ENCODE results near the gene GALNT4.

GALNT4 gene

DNA sequence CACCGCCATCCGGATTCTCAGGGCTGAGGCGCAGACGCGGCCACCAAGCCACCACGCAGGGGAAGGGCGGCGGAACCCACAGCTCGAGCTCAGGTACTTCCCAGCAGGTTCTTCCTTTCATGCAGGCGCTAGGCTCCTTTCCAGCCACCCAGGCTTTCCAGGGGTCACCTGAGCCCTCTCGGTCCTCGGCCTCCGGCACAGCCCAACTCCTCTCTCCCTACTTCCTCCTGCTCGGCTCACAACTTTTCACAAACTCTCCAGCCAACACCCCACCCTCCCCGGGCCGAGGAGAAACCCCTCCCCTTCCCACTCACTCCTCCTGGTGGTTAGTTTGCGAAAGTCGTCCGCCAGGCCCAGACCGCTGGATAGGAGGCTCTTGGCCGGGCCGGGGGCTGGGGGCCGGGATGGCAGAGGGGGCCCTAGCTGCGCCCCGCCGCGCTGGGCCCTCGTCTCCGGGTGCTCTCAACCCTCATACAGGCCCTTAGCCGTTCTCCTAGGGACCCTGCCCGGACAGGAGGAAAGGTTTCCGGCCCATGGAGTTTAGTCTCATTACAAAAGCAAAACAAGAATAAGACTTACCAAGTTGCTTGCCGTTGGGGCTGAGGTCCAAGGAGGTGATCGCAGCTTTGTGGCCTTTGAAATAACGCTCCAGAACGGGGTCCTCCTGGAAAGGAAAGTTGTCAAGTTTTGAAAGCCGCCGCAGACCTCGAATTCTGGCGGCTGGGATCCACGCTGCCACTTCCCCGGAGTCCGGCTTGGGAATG is at the start of gene GALNT4:
Gene GALNT4 (minus strand): TSS at position 256 of the 764 bp plus-strand sequence. CDS start 247 bp downstream, at position 9.
- DNase-seq = peak; percentile 44

DNA sequence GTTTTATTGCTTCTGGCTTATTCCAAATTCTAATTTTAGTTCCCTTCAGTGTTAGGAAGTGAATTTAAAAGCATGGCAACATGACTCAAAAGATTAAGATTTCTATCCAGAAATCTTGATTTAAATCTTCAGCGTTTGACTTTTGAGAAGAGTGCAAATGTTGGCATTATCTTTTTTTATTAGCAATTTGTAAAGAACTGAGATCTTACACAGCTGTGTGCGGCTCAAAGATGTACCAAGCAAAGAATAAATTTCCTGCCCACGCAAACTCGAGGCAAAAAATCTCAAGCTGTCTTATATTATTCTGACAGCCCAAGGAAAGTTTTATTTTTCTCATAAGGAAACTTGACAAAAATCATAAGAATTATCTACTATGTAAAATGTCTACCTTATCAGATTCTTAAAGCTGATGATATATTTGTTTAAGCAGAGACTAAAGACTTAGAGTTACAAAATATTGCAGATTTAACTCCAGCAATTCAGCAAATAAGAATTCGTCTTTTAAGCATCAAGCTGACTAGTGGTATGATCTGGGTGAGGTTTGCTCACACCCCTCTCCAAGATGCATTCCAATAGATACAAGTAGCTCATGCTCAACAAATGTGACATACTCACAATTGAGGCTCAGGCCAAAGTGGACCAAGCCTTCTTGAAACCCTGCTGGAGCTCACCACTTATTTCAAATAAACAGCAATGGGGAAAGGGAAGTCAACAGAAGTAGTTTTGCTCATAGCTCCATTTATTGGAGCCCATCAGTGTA is 48.6 kb upstream of the GALNT4 start:
- no peak for DNase-seq

DNA sequence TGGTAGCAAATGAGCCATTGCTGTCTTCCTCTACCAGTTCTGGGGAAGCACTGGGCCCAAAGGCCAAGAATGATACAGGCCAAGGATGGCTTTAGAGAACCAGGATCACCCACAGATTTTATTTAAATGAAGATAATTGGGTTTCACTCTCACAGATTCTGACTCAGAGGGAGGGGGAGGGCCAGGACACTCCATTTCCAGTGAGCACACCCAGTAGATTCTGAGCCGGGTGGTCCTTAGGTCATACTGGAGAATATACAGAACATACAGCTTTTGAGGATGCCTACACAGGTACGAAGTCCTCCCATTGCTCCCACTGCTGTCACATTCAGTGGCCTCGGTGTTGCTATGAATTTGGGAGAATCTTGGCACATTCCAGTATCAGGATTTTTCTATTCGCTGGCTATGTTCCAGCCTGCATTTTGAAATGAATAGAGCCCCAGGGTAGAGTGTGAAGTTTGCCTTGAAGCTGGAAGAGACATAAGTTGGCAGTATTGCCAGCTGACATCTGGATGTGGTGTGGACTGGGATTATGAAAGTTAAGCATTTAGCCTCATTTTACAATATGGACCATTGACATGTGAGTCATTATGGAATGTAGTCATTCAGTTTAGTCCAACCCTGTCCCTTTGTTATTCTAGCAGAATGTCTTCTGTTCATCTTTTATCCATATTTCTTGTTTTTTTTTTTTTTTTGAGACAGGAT is 47.0 kb upstream of the GALNT4 start:
- no peak for DNase-seq

DNA sequence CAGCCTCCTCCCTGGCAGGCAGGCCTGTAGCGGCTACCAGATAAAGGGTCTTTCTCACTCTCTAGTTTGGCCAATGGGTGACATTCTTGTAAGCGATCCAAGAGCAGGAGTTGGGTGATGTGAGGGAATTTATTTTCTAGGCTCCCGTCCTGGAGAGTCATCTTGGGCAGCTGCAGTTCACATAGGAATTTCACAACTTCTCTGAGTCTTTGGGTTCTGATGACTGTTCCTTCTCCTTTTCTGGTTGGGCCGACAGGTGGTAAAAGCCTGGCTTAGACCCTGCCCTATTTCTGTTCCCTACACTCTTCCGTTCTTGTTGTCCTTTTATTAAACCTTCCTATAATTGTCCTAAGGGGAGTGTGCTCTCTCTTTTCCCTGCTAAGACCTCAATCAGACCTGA is 43.9 kb upstream of the GALNT4 start:
- DNase-seq = no peak

DNA sequence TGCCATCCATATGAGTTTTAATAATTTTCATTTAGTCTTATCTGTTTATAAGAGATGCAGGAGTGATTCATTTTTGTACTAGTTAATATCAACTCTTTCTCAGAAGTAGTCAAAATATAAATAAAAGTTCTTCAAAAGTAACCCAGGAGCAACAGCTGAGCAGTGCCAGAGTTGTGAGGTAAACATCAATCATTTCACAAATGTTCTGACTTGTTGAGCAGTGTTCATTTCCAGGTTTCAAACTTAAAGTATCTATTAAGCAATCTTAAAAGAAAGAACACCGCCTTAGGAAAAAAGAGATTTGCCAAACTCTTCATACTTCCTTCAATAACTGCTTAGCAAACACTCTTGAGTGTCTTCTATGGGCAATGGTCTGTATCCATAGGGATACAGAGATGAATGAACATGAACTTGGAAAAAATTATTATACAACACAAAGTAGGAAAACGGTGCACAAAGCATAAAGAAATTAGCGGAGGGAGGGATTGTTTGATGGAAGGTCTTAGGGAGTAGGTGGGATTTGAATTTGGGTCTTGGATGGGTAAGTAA is 43.2 kb upstream of the GALNT4 start:
- DNase-seq = no peak

DNA sequence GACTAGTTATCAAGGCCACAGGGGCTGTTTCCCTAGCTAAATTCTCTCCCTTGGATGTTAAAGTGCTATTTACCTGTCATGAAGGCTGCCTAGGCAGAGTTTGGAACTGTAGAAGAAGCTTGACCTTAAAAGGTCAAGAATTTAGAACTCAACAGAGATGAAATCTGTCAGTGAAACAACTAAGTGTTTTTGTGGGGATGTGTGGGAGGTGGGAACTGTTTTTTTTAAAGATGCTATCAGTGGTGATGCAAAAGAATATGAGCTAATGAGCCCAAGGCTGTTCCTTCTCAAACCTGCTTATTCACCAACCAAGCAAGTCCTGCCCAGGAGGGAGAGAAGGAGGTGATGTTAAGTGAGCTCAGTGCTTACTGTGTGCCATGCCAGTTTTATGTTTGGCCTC is 42.0 kb upstream of the GALNT4 start:
- DNase-seq = no peak

DNA sequence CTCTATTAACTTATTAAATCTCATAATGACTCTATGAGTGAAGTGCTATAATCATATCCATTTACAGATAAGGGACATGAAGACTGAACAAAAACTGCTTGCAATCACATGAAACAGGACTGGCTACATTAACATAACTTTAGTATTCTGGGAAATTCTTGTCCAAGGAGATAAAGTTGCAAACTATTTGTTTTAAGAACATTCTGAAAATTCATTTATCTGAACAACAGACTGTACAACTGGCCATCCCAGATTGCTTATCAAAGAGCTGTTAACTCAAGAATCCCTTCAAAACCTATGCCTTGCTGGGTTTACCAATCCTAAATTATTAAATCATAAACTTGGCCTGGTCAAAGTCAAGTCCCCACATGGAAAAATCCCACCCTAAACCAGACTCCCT is 40.4 kb upstream of the GALNT4 start:
- DNase-seq = no peak

DNA sequence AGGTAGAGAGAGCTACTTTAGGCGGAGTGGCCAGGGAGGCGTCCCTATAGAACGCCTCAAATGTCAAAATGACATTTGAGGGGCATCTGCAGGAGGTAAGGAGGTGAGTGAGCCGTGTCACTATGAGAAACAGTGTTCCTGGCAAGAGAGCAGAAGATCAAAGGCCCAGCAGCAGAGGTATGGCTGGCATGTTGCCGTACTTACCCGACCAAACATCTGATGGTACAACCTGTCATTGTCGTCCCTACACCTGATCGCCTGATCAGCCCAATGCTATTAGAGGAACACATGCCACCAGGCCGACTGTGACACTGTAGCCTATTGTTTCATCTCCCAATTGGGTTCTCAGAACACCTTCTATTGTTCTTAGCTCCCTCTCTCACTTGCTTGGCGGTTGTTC is 35.2 kb upstream of the GALNT4 start:
- DNase-seq = no peak

DNA sequence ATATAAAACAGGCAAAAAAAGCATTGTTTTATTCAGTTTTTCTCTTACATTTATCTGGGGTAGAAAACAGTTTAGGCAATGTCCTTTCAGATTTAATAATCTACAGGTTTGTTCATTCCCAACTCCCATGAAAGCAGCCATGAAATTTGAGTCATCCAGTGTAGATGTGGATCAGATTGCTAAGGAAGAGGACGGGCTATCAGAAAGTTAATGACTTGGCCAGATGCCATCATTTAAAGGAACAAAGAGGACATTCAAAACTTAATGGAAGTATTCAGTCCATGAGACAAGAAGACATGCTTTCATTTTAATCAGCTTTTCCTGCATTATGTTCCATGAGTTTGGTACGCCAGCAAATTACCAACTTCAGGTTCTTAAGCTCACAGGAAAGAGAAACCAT is 32.4 kb upstream of the GALNT4 start:
- DNase-seq = no peak

DNA sequence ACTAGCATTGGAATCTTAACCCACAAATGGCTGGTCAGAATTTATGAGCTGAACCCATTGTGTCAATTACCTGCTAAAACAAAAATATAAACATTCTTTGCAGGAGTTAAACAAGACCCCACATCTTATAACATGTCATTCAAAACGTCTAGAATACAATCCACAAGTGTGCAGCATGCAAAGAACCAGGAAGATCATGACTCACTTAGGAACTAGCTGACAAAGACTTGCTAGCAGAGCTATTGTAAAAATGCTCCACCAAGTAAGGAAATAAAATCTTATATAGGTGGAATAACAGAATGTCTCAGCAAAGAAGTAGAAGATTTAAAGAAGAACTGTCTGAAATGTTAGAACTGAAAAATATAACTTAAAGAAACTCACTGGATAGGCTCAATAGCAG is 27.8 kb upstream of the GALNT4 start:
- DNase-seq = no peak

DNA sequence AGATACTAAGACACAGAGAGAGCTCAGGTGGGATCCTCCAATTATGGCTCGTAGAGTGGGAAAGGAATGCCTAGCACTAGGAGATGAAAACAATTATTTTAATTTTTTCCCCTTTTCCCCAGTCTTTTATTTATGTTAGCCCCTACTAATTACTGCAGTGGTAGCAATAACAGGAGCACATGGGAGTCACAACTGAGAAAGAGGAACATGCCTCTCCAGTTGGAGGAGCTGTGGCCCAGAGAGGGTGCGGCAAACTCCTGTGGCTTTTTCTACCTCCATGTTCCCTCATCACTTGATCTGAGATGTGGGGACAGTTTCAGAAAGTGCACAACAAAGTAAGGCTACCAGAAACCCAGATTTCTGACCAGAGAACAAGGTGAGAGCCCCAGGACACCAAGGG is 27.2 kb upstream of the GALNT4 start:
- no peak for DNase-seq

DNA sequence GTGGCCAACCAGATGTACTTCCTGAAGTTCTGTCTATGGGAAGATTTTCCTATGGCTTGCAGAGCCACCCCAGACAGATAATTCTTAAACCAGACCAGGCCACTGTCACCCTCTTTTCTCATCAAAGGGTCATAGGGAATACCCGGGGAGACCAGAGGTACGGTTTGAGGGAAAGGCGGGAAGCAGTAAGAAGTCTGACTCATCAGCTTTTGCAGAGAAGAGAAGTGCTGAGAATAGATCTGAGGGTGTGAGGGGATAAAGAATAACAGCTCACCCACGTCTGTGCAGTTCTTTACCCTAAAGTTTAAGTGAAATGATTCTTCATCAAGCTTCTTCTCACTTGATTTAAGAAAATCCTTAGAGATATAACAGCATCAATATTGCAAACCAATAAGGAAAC is 22.5 kb upstream of the GALNT4 start:
- DNase-seq = no peak

DNA sequence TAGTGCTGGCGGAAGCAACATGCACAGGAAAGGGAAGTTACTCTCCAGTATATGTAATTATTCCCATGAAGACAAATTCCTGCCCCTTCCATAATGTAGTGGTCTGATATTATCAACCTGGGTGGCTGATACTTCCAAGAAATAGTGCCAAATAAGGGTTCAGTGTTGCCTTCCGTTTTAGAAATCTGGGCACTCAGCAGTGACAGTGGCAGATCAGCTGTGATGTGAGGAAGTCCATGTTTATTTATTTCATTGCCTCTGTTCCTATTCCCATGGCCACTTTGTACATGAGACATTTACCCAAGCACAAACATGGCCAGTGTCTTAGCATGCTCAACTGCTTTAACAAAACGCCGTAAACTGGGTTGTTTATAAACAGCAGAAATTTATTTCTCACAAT is 21.6 kb upstream of the GALNT4 start:
- no peak for DNase-seq

DNA sequence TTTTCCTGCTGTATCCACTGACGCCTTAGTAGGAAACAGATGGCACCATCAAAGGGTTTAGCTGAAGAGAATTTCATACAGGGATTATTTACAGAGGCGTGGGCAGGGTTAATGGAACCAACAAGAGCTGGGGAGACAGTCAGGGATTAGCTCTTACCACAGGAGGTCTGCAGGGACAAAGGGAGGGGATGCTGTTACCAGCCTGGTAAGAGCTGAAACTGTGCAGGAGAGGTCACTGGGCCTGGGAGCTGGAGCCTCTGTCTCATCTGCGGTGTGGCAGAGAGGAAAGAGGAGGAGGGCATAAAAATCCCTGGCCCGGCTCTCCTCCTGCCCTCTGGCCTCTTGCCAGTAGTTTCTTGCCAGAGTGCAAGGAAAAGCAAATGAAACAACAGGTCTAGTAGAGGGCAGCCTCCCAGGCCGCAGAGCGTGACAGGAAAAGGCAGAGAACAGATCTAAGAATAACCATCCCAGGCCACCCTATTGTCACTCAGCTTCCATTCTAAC is 20.1 kb upstream of the GALNT4 start:
- DNase-seq = peak; percentile 84

DNA sequence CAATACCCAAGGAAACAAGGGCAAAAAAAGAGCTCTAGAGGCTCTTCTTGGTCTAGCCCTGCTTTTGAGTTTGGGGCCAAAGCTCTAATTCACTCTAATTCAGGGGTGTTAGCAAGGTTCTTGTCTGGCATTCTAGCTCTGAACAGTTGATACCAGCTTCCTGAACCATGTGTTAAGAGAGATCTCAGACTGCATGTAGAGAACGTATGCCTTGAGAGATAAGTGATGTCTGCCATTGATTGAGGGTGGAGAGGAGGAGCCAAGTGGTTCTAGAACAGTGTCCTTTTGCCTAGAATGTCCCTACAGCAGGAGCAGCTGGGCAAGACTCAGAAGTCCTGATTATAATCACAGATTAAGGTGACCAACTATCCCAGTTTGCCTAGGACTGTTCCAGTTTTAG is 19.4 kb upstream of the GALNT4 start:
- no peak for DNase-seq

DNA sequence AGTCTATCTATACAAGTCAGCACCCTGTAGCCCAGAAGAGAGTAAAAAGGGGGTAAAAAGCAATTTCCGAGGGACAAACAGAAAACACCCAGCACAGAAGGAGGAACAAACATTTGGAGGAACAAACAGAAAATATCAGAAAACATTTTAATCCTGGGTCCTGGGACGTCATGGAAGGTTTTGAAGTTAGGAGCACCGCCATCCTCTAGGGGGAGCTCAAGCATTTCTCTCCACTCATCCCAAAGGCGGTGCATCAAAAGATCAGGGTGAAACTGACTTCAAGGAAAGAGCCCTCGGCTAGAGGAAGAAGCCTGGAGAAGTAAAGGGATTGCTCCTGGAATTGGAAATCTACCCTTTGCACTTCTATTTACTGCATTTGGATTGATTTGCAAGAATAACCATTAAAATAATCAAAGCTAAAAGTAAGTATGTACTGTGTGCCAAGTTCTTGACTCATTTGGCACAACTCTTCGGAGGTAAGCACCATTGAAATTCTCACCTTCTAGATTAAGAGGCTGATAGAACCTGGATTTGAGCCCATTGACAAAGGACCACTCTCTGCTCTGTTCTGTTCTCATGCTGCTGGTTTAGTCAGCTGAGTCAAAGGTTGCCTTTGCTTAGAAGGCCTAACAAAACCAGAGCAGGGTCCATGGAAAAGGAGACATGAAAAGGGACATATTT is 18.5 kb upstream of the GALNT4 start:
- DNase-seq = peak; percentile 75

DNA sequence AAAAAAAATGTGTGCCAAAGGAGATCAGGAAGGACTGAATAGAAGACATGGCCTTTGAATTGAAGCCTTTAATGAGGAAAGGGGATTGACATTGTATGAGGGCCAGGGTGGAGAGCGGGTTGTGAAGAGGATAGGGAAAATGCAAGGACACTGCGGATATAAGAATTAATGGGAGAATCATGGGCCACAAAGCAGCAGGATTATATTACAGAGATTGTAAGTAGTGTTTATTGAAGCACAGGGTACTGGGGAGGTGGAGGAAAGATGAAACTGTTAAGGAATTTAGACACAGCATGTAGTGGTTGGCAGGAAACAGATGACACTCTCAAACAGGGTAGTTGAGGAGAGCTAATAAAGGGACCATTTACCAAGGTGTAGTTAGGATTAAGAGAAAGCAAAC is 17.6 kb upstream of the GALNT4 start:
- no peak for DNase-seq

DNA sequence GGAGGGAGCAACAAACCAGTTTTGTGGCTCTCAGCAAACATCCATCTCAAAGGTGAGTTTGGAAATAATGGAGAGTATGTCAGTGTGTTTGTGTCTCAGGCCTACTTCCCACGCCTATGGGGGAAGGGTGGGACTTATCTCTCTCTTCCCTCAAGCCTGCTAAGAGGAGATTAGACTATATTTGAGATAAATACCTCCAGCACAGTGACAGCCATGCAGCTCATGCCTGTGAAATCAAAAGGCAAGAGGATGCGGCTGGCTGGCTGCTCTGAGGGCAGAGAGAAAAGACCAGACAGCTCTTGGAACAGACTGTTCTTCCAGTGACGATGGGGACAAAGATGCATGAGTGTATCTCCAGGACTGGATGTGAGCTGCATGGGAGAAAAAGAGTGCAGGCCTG is 16.0 kb upstream of the GALNT4 start:
- DNase-seq = no peak

DNA sequence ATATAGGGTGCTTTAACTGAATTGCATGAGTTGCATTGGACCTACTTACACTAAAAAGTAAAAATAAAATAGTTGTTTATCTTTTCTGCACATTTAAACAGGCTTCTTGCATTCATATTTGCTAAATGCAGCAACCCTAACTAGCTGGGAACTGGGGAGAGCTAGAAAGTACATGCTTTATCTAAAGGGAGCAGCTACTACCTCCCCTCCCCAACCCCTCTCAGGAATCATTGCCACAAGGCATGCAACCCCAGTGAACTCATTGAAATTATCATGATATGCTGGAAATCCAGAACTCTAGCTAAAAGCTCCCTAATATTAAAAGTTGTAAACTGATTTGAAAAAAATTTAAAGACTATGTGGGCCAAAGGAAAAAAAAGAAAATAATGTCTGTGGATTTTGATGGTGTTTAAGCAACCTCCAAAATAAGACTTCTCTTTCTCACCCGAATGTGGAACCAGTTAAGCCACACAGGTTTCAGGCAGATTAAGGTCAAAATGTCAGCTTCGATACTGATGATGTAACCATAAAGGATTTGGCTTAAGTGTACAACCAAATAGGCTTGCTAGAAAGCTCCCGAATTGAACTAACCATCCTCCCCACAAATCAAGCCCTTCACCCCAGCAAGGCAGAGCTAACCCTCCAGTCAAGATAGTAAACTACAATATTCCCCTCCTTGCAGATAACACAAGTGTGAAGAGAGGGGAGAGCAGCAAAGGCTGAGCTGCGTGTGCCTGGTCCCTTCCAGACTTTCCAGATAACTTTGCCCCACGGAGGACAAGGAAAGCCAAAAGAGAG is 15.0 kb upstream of the GALNT4 start:
- DNase-seq = no peak

DNA sequence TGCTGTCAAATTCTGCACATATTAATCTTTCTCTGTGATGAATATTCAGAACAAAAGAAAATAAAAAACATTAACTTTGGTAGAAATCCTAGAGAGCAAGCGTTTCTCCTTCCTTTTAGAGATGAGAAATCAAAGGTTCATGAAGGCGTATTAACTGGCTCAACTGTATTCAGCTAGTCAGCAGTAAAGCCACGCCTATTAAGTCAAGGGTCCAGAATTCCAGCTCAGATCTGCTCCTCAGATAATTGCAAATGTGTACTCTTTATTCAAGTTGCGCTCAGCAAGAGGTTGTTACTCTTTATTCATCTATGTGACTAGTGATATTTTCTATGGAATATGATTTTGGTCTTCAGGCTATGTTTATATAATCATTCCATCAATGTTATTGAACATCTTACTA is 14.3 kb upstream of the GALNT4 start:
- no peak for DNase-seq

DNA sequence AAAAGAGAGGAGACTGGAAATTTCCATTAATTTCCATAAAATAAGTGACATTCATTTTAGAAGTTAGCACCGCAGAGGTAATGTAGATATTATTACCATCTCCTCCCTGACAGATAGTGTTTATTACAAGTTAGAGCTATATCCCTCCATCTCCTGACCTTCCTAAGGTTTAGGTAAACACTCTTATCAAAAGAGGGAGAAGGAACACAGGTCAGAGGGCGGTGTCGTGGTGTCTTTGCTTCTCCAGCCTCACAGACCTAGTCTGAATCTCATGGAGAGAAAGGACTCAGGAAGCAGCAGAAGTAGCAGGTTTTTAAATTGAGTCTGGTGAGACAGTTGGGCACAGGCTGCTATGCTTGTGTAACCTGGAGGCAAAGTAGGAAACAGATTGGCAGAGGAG is 12.8 kb upstream of the GALNT4 start:
- no peak for DNase-seq

DNA sequence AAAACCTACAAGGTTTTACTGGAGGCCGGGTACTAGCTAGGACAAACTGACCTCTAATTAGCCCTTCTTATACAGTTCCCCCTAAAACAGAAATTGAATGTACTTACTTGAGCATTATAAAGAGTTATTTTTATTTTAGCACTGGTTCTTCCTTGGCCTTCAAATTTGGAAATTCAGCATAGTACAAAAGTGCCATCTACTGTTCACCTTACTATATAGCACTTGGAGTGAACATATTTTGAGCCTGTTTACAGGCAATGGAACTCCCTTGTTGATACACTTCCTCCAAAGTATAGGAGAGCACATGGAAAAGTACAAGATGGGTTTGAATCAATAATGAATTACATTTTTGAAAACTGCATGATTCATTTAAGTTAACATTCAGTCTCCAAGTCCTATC is 5.1 kb upstream of the GALNT4 start:
- DNase-seq = peak; percentile 44

All from NCI-H748 treated with DMSO at 0.1 percent for 48 hours (cell line).